Heart right ventricle (tissue), 16 donors: ENCODE data around the gene GLS. TPM values are rescaled to one million over a fixed set of nuclear protein-coding genes. Genes with fewer than 3 reads are reported as not detected.

ENCODE experiments used
- ATAC-seq, 8 donors: fragments of 200-7000 bp; cut with Tn5 transposase; one replicate each; pipeline ENCODE4 v1.9.1; 2020; ENCODE audit warnings: mild to moderate bottlenecking in 8 of 8, moderate library complexity in 8 of 8, moderate number of reproducible peaks in 1 of 8
- DNase-seq, 2 donors: peaks; one replicate each; pipeline ENCODE4 v3.0.0-alpha.2; 2020
- H3K27ac ChIP-seq, 10 donors: fragments of 200-600 bp; sonication (generic) in 2 of 10; one replicate each; pipeline versions ENCODE4 v1.5.0 to v1.8.0; 2020 to 2022; ENCODE audit warnings: mild to moderate bottlenecking in 3 of 10
- H3K27me3 ChIP-seq, 7 donors: fragments of 200-600 bp; one replicate each; pipeline ENCODE4 v1.8.0; 2021 to 2022; ENCODE audit warnings: mild to moderate bottlenecking in 2 of 7
- H3K36me3 ChIP-seq, 9 donors: fragments of 200-600 bp; sonication (generic) in 1 of 9; one replicate each; pipeline versions ENCODE4 v1.5.0 to v1.8.0; 2020 to 2022; ENCODE audit warnings: mild to moderate bottlenecking in 2 of 9
- H3K4me1 ChIP-seq, 9 donors: fragments of 200-600 bp; sonication (generic) in 1 of 9; one replicate each; pipeline versions ENCODE4 v1.5.0 to v1.8.0; 2020 to 2022; ENCODE audit warnings: mild to moderate bottlenecking in 4 of 9
- H3K4me3 ChIP-seq, 10 donors: fragments of 200-600 bp; sonication (generic) in 2 of 10; one replicate each; pipeline versions ENCODE4 v1.5.0 to v1.8.0; 2020 to 2022; ENCODE audit warnings: mild to moderate bottlenecking in 7 of 10, moderate library complexity in 2 of 10
- H3K9me3 ChIP-seq, 11 donors: fragments of 200-600 bp in 10 of 11; sonication (generic) in 2 of 11; one replicate each; pipeline versions ENCODE4 v1.5.0 to v1.8.0; 2013 to 2022; ENCODE audit warnings: mild to moderate bottlenecking in 2 of 11, control low read depth in 1 of 11, moderate library complexity in 1 of 11
- WGBS, 2 donors: extraction: QIAGEN DNeasy Blood & Tissue Kit; methylation state at CpG; one replicate each; pipeline ENCODE4 v1.1.7; 2013; ENCODE audit warnings: inconsistent platforms in 1 of 2; 5-methylcytosine and 5-hydroxymethylcytosine counted together
- intact Hi-C, 10 donors: fragments of 100-400 bp; cut with DNase I; formaldehyde crosslinking; loops; one replicate each; pipeline versions ENCODE4 v1.11.1 to v1.14.2; 2022
- polyA plus RNA-seq, 2 donors: library from polyadenylated mRNA; stranded (reverse); fragments of 200-250 nt; gene quantifications; one replicate each; pipeline ENCODE4 v1.2.3, GENCODE V29; 2013
- total RNA-seq, 10 donors: library from RNA; stranded (reverse); fragmentation: NEBNext Ultra II Directional in 3 of 10; extraction: Animal tissue kit (Norgen Biotek cat#: 25700) in 3 of 10; gene quantifications; one replicate each; pipeline versions ENCODE4 v1.2.1 to v1.2.4, GENCODE V29; 2021 to 2023
- TF ChIP-seq, protein P1 (sequence below), 9 donors: fragments of 200-600 bp; sonication (generic) in 2 of 9; IDR thresholded peaks; one replicate each; pipeline versions ENCODE4 v1.5.0 to v1.8.0; 2021 to 2022; ENCODE audit warnings: antibody characterized with exemption in 9 of 9, mild to moderate bottlenecking in 5 of 9, moderate library complexity in 1 of 9
- donor health status: Arrhythmogenic right ventricular cardiomyopathy.
- donor health status: ischemic (EF 13 %, LVEDD 7.1; RV severe dilation, severe dysfunction).
- donor health status: healthy with polysubstance abuse.
- donor health status: DM: no; HTN: yes; CAD: no.
- donor health status: DM: no; HTN: no; CAD: no.
- donor health status: ischemic (EF 25% LVEDD 6.9; RV normal size, moderate dysfunction).
- donor health status: ischemic (EF 25% LVEDD 5.7; RV mildly dilated, moderate dysfunction).
- donor health status: healthy.
- donor health status: DM: yes; HTN: yes; CAD: no.
- donor health status: Ischemic cardiomyopathy.
- donor health status: ischemic (EF 35%, LVEDD 5.7; RV mildly dilated, moderate dysfunction).
- donor health status: nonischemic (EF 11% LVEDD 7.7; RV severe dilation, severe dysfunction).
- donor health status: DM: yes; HTN: yes; CAD: no.
- donor health status: PGD.
- donor health status: ischemic (EF 29% LVEDD 5.4; RV normal size, mild dysfunction).
- donor health status: nonischemic (EF 23%, LVEDD 6.1; RV moderate dilation, normal function).

GLS gene
- total and polyA plus RNA-seq, 12 donors, result 17.1 to 73.5 (median 54.3) TPM

DNA sequence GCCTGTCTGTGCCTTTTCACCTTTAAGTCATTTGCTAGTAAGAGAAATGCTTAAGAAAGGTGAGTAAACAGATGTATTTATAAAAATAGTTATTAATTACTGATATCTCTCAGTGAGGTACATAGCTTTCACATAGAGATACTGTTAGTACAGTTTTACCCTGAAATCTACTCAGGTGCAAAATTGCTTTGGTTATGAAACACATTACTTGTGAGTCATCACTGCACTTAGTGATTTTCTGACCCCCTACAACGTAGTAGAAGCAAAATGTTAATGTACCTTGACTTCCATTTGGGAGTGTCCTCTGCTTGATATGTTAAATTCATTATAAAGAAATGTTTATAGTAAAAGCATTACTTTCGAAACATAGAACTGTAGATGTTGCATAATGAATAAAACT lies 6.5 kb downstream of the GLS start:
- Histone ChIP-seq H3K4me3 (no peak overlapping the region), H3K36me3 (peaks cover 0 to 16% (median 0%) of the 10 kb centered on the region in 9 donors), H3K27me3 (no peaks in the 10 kb centered on the region), H3K4me1 (peaks cover 3 to 97% (median 89%) of the 10 kb centered on the region in 9 donors), H3K27ac (no peak overlapping the region), H3K9me3 (peaks cover 0 to 5% (median 0%) of the 10 kb centered on the region in 11 donors)
- 55 to 64% methylated on average over 2 of the region's 2 CpGs for WGBS, 2 donors
- no peak for DNase-seq
- intact Hi-C loops, result loop anchor here in 1 of 10 donors (10.0 kb wide), 1 partner anchor 88 kb away; no protein-coding TSS in a partner anchor
- TF ChIP-seq, protein P1, sequence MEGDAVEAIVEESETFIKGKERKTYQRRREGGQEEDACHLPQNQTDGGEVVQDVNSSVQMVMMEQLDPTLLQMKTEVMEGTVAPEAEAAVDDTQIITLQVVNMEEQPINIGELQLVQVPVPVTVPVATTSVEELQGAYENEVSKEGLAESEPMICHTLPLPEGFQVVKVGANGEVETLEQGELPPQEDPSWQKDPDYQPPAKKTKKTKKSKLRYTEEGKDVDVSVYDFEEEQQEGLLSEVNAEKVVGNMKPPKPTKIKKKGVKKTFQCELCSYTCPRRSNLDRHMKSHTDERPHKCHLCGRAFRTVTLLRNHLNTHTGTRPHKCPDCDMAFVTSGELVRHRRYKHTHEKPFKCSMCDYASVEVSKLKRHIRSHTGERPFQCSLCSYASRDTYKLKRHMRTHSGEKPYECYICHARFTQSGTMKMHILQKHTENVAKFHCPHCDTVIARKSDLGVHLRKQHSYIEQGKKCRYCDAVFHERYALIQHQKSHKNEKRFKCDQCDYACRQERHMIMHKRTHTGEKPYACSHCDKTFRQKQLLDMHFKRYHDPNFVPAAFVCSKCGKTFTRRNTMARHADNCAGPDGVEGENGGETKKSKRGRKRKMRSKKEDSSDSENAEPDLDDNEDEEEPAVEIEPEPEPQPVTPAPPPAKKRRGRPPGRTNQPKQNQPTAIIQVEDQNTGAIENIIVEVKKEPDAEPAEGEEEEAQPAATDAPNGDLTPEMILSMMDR (IDR thresholded peaks at IDR 0.05), result no peak
- no peak for ATAC-seq

DNA sequence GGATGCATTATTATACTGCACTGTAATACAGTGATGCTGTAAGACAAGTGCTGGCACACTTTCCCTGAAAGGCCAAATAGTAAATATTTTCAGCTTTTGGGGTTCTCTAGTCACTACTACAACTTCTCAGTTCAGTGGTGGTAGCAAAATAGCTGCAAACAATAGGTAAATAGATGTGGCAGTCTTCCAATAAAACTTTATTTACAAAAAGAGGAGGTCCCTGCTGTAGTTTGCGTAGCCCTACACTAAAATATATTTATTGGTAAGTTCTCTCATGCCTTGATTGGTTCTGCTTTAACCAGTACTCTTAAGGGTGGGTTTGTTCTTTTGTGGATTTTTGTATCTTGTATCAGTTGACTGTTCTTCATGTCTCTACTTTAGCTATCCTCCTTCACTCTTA lies 7.8 kb downstream of the GLS start:
- H3K27ac ChIP-seq, result no peak overlapping the region
- TF ChIP-seq, protein P1 (IDR thresholded peaks at IDR 0.05), result no peak
- DNase-seq (no peak), ATAC-seq (no peak)
- H3K9me3 ChIP-seq, result peaks cover 0 to 5% (median 0%) of the 10 kb centered on the region in 11 donors
- H3K27me3 ChIP-seq, result no peaks in the 10 kb centered on the region
- intact Hi-C loops, result loop anchor here in 1 of 10 donors (10.0 kb wide), 1 partner anchor 86 kb away; no protein-coding TSS in a partner anchor
- peaks cover 0 to 16% (median 0%) of the 10 kb centered on the region in 9 donors for H3K36me3 ChIP-seq
- peaks cover 3 to 97% (median 86%) of the 10 kb centered on the region in 9 donors for H3K4me1 ChIP-seq
- WGBS, 2 donors, result 92 to 93% methylated on average over 1 of the region's 1 CpG
- H3K4me3 ChIP-seq, result no peak overlapping the region

DNA sequence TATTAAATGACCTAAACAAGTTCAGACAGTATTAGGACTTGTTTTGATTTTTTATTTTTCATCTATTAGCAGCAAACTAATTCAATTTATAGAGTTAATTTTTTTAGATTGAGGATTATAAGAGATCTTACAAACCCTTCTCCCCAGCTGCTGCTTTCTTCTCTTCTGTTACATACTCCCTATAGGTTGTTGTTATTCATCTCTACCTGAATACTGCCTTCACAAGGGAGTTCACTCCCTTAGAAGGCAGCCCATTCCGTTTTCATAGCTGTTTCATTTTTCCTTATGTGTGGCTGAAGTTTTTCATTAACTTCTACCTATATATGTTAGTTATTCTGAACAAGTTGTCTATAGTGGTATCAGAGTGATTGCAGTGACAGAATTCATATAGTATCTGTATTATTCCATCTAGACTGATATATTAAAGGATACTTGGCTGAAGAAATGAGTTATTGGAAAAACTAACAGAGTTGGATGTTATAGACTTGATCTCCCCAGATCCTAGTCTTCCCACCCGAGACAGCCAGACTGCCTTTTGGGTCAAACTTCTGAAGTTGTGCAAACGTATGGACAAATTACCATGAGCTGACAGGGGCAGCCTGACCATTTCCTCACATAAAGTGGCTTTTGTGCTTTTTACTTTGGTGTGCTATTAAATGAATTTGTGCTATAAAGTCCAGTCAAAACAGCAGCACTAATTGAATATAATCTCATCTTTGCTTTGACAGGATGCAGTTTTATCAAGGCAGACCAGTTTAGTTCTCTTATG lies 8.7 kb downstream of the GLS start:
- H3K9me3 ChIP-seq, result peaks cover 0 to 5% (median 0%) of the 10 kb centered on the region in 11 donors
- TF ChIP-seq, protein P1 (IDR thresholded peaks at IDR 0.05), result no peak
- DNase-seq (no peak), ATAC-seq (no peak)
- peaks cover 0 to 20% (median 0%) of the 10 kb centered on the region in 9 donors for H3K36me3 ChIP-seq
- WGBS, 2 donors, result 81 to 90% methylated on average over 3 of the region's 3 CpGs
- intact Hi-C loops, result loop anchor here in 1 of 10 donors (10.0 kb wide), 1 partner anchor 85 kb away; no protein-coding TSS in a partner anchor
- peaks cover 3 to 91% (median 83%) of the 10 kb centered on the region in 9 donors for H3K4me1 ChIP-seq
- no peaks in the 10 kb centered on the region for H3K27me3 ChIP-seq
- peak overlapping the region in 2 of 10 donors; percentile 8 to 17 for H3K27ac ChIP-seq
- no peak overlapping the region for H3K4me3 ChIP-seq

DNA sequence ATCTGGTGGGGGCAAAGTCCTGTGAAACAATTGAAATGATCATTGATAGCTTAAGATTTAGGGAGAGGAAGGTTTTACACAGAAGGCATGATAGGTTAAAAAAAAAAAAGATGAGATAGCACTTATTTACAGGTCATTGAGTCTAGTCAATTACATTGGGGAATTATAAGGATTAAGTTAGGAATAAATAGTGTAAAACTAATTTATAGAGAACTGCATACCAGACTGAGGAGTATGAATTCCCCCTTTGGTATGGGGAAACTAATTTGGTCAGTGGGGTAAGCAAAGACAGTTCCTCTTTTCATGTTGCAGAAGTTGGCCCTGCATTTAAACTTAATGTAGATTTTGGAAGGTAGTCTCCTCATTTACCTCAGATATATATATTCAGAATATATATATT lies 10.8 kb downstream of the GLS start:
- TF ChIP-seq, protein P1 (IDR thresholded peaks at IDR 0.05), result no peak
- Histone ChIP-seq H3K36me3 (peaks cover 0 to 38% (median 6%) of the 10 kb centered on the region in 9 donors), H3K27ac (peak overlapping the region in 2 of 10 donors; percentile 4 to 7), H3K9me3 (peaks cover 0 to 5% (median 0%) of the 10 kb centered on the region in 11 donors), H3K4me1 (peaks cover 3 to 80% (median 71%) of the 10 kb centered on the region in 9 donors), H3K27me3 (no peaks in the 10 kb centered on the region), H3K4me3 (no peak overlapping the region)
- ATAC-seq (no peak), DNase-seq (no peak)
- intact Hi-C loops, result no loop called here
